Measurements from ENCODE around the gene HAPLN2.

GRCh38 chr1:156612666-156613065 is 6.5 kb upstream of the HAPLN2 start:
- no peak for TF ChIP-seq CTCF (IDR thresholded peaks at IDR 0.05)
- TF ChIP-seq POLR2A (IDR thresholded peaks at IDR 0.05), result no peak

All from thyroid gland (tissue), 4 donors.